Measurements from ENCODE around the gene IFNAR2. TPM values are rescaled to one million over a fixed set of nuclear protein-coding genes. Genes with fewer than 3 reads are reported as not detected.

Gene IFNAR2
- total RNA-seq, 2 donors from 2014 or later = 12.2 to 12.9 TPM

- Histone ChIP-seq H3K27ac (peak overlapping the region; percentile 55 to 91 (median 76)), H3K4me3 (peak overlapping the region; percentile 60 to 67), H3K9me3 (no peaks in the 10 kb centered on the region), H3K4me1 (peaks cover 41% of the 10 kb centered on the region), H3K27me3 (no peaks in the 10 kb centered on the region), H3K36me3 (replicated peaks in 1 of 2; ENCODE audit: insufficient read depth in 1 of 2, low read depth in 2 of 2) (no peaks in the 10 kb centered on the region)
- 12 to 17% methylated on average over 6 to 8 of the region's 8 CpGs for WGBS, 2 donors
- intact Hi-C loops (cut with DNase I) = no loop called here
- ATAC-seq (no peak), DNase-seq (no peak)
- no peak for TF ChIP-seq POLR2A (IDR thresholded peaks at IDR 0.05)
- TF ChIP-seq CTCF (IDR thresholded peaks at IDR 0.05) = no peak
These were observed 37.0 kb downstream of the IFNAR2 start for GRCh38 chr21:33266789-33267135.

- Histone ChIP-seq H3K4me3 (peak overlapping the region in 1 of 2 donors; percentile 67), H3K36me3 (replicated peaks in 1 of 2; ENCODE audit: insufficient read depth in 1 of 2, low read depth in 2 of 2) (no peaks in the 10 kb centered on the region), H3K27me3 (no peaks in the 10 kb centered on the region), H3K27ac (peak overlapping the region in 3 of 4 donors; percentile 70 to 91 (median 83)), H3K4me1 (peaks cover 41% of the 10 kb centered on the region), H3K9me3 (no peaks in the 10 kb centered on the region)
- no peak for TF ChIP-seq CTCF (IDR thresholded peaks at IDR 0.05)
- no peak for TF ChIP-seq POLR2A (IDR thresholded peaks at IDR 0.05)
- no peak for ATAC-seq
- DNase-seq = no peak
- intact Hi-C loops (cut with DNase I) = no loop called here
- 74 to 76% methylated on average over 7 of the region's 7 CpGs for WGBS, 2 donors
These were observed 37.5 kb downstream of the IFNAR2 start for GRCh38 chr21:33267250-33267649.

GRCh38 chr21:33268393-33268736 is 38.6 kb downstream of the IFNAR2 start:
- peaks cover 41% of the 10 kb centered on the region for H3K4me1 ChIP-seq
- no peaks in the 10 kb centered on the region for H3K27me3 ChIP-seq
- no peak for TF ChIP-seq CTCF (IDR thresholded peaks at IDR 0.05)
- no peak for TF ChIP-seq POLR2A (IDR thresholded peaks at IDR 0.05)
- 70 to 71% methylated on average over 7 of the region's 7 CpGs for WGBS, 2 donors
- no peak overlapping the region for H3K4me3 ChIP-seq
- no peaks in the 10 kb centered on the region for H3K36me3 ChIP-seq (replicated peaks in 1 of 2; ENCODE audit: insufficient read depth in 1 of 2, low read depth in 2 of 2)
- no peaks in the 10 kb centered on the region for H3K9me3 ChIP-seq
- intact Hi-C loops (cut with DNase I) = no loop called here
- no peak for ATAC-seq
- H3K27ac ChIP-seq = peak overlapping the region in 3 of 4 donors; percentile 51 to 69 (median 63)
- DNase-seq = no peak

GRCh38 chr21:33268737-33269441 is 39.2 kb downstream of the IFNAR2 start:
- DNase-seq (peak; percentile 98 to 99 (median 98)), ATAC-seq (peak; percentile 91)
- TF ChIP-seq POLR2A (IDR thresholded peaks at IDR 0.05) (peak in 2 of 3 donors; percentile 14 to 19), CTCF (IDR thresholded peaks at IDR 0.05) (peak in 4 of 7 experiments; percentile 44 to 52 (median 47))
- Histone ChIP-seq H3K27ac (peak overlapping the region; percentile 46 to 69 (median 57)), H3K4me1 (peaks cover 41% of the 10 kb centered on the region), H3K9me3 (no peaks in the 10 kb centered on the region), H3K27me3 (no peaks in the 10 kb centered on the region), H3K36me3 (replicated peaks in 1 of 2; ENCODE audit: insufficient read depth in 1 of 2, low read depth in 2 of 2) (no peaks in the 10 kb centered on the region), H3K4me3 (no peak overlapping the region)
- intact Hi-C loops (cut with DNase I) = no loop called here
- 26 to 27% methylated on average over 12 of the region's 12 CpGs for WGBS, 2 donors

- TF ChIP-seq CTCF (IDR thresholded peaks at IDR 0.05) = no peak
- no peak for TF ChIP-seq POLR2A (IDR thresholded peaks at IDR 0.05)
- ATAC-seq (no peak), DNase-seq (no peak)
- H3K27me3 ChIP-seq = no peaks in the 10 kb centered on the region
- no peaks in the 10 kb centered on the region for H3K9me3 ChIP-seq
- H3K4me1 ChIP-seq = peaks cover 35% of the 10 kb centered on the region
- no peaks in the 10 kb centered on the region for H3K36me3 ChIP-seq (replicated peaks in 1 of 2; ENCODE audit: insufficient read depth in 1 of 2, low read depth in 2 of 2)
- no peak overlapping the region for H3K27ac ChIP-seq
- 93 to 96% methylated on average over 8 of the region's 8 CpGs for WGBS, 2 donors
- H3K4me3 ChIP-seq = no peak overlapping the region
- intact Hi-C loops (cut with DNase I) = no loop called here
These were observed 41.2 kb downstream of the IFNAR2 start for GRCh38 chr21:33270986-33271385.
